ENCODE results near the gene DNAJC21. TPM values are rescaled to one million over a fixed set of nuclear protein-coding genes. Genes with fewer than 3 reads are reported as not detected.

Gene DNAJC21
- total and polyA plus RNA-seq, 9 of the 15 experiments (the other 6 are each of a cell fraction or from before 2014, with no cell fraction given) = 26.6 to 105 (median 70.7) TPM

- TF ChIP-seq ZNF398 (CRISPR knock-in tag; IDR thresholded peaks at IDR 0.05) (no peak), ZNF444 (CRISPR knock-in tag; IDR thresholded peaks at IDR 0.05) (no peak), U2AF1 (optimal IDR thresholded peaks at IDR 0.05; ENCODE audit: low read depth, low read length) (peak; percentile 36), HNRNPH1 (optimal IDR thresholded peaks at IDR 0.05; ENCODE audit: low read depth, low read length) (no peak), ARID2 (IDR thresholded peaks at IDR 0.05) (no peak), MEF2D (tag; conservative IDR thresholded peaks at IDR 0.05; ENCODE audit: low read depth) (no peak; the same call in 1 of the 2 replicates), OTX1 (CRISPR knock-in tag; IDR thresholded peaks at IDR 0.05) (peak; percentile 66; the same call in 1 of the 2 replicates), RFX7 (CRISPR knock-in tag; IDR thresholded peaks at IDR 0.05) (no peak), CREB5 (CRISPR knock-in tag; IDR thresholded peaks at IDR 0.05) (no peak), LARP7 (IDR thresholded peaks at IDR 0.05) (peak; percentile 20; the same call in 1 of the 2 replicates), MAX (CRISPR knock-in tag; IDR thresholded peaks at IDR 0.05) (peak; percentile 91), TAF15 (IDR thresholded peaks at IDR 0.05; ENCODE audit: low read depth, low read length) (no peak), YBX1 (IDR thresholded peaks at IDR 0.05) (no peak), ZNF263 (CRISPR knock-in tag; IDR thresholded peaks at IDR 0.05; ENCODE audit: borderline replicate concordance) (peak; percentile 61; the same call in 1 of the 2 replicates), HCFC1 (IDR thresholded peaks at IDR 0.05; ENCODE audit: low read depth, low read length) (peak; percentile 87), PRPF4 (IDR thresholded peaks at IDR 0.05; ENCODE audit: insufficient read depth, low read depth, low read length, poor library complexity, severe bottlenecking) (no peak), HNRNPLL (IDR thresholded peaks at IDR 0.05; ENCODE audit: low read depth, low read length, poor library complexity, severe bottlenecking) (peak; percentile 60), RUNX1 (IDR thresholded peaks at IDR 0.05; ENCODE audit: low read depth) (no peak), TFAM (CRISPR knock-in tag; conservative IDR thresholded peaks at IDR 0.05) (no peak), SP2 (IDR thresholded peaks at IDR 0.05; ENCODE audit: extremely low read depth, low read depth, low read length, poor library complexity, severe bottlenecking) (peak; percentile 98)
- TF ChIP-seq, protein P1, sequence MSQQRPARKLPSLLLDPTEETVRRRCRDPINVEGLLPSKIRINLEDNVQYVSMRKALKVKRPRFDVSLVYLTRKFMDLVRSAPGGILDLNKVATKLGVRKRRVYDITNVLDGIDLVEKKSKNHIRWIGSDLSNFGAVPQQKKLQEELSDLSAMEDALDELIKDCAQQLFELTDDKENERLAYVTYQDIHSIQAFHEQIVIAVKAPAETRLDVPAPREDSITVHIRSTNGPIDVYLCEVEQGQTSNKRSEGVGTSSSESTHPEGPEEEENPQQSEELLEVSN (IDR thresholded peaks at IDR 0.05; ENCODE audit: borderline replicate concordance in 1 of 2, extremely low read depth in 1 of 2, insufficient read depth in 1 of 2, insufficient read length in 1 of 2, low read depth in 1 of 2, low read length in 1 of 2, poor library complexity in 1 of 2, severe bottlenecking in 1 of 2) = peak; percentile 61 to 62
- TF ChIP-seq, protein P2, sequence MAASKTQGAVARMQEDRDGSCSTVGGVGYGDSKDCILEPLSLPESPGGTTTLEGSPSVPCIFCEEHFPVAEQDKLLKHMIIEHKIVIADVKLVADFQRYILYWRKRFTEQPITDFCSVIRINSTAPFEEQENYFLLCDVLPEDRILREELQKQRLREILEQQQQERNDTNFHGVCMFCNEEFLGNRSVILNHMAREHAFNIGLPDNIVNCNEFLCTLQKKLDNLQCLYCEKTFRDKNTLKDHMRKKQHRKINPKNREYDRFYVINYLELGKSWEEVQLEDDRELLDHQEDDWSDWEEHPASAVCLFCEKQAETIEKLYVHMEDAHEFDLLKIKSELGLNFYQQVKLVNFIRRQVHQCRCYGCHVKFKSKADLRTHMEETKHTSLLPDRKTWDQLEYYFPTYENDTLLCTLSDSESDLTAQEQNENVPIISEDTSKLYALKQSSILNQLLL (CRISPR knock-in tag; IDR thresholded peaks at IDR 0.05; ENCODE audit: borderline replicate concordance) = no peak
These were observed 14.1 kb upstream of the DNAJC21 start, which contains the start of the genes BRIX1 and RAD1 (continued) for GRCh38 chr5:34915139-34915855.
